OCI-LY1 (cell line): ENCODE measurements around the gene ERAP2.

ENCODE experiments used
- H2AFZ ChIP-seq: fragments of 200-600 bp; sonication (generic), shearing (Covaris generic); 2 replicates; pipeline ENCODE4 v1.6.0; 2014; ENCODE audit warnings: antibody characterized with exemption, mild to moderate bottlenecking, low read length
- H3F3A ChIP-seq: fragments of 200-600 bp; sonication (generic), shearing (Covaris generic); 2 replicates; pipeline ENCODE4 v1.6.0; 2014; ENCODE audit warnings: mild to moderate bottlenecking, antibody characterized with exemption, low read length, moderate library complexity; ENCODE audit not compliant: insufficient read depth
- H3K27ac ChIP-seq: fragments of 200-600 bp; sonication (generic); 2 replicates; pipeline ENCODE4 v1.5.1; 2014; ENCODE audit warnings: low read length, mixed run types, mild to moderate bottlenecking, low read depth; ENCODE audit not compliant: poor library complexity, severe bottlenecking
- H3K27me3 ChIP-seq: fragments of 200-600 bp; sonication (generic); 2 replicates; pipeline ENCODE4 v1.6.0; 2014; ENCODE audit warnings: antibody characterized with exemption, mild to moderate bottlenecking, low read length, moderate library complexity; ENCODE audit not compliant: insufficient read depth
- H3K36me3 ChIP-seq: fragments of 200-600 bp; sonication (generic); 2 replicates; pipeline ENCODE4 v1.6.1; 2014; ENCODE audit warnings: mild to moderate bottlenecking, antibody characterized with exemption, low read length, moderate library complexity, mixed read lengths; ENCODE audit not compliant: insufficient read depth
- H3K4me1 ChIP-seq: fragments of 200-600 bp; sonication (generic); 2 replicates; pipeline ENCODE4 v1.5.1; 2014; ENCODE audit warnings: mild to moderate bottlenecking, low read length, moderate library complexity; ENCODE audit not compliant: insufficient read depth, severe bottlenecking
- H3K4me2 ChIP-seq: fragments of 200-600 bp; sonication (generic), shearing (Covaris generic); 2 replicates; pipeline ENCODE4 v1.6.1; 2014; ENCODE audit warnings: low read length
- H3K4me3 ChIP-seq: fragments of 200-600 bp; sonication (generic); 2 replicates; pipeline ENCODE4 v1.5.1; 2014; ENCODE audit warnings: low read length, low read depth, mild to moderate bottlenecking, mixed read lengths; ENCODE audit not compliant: poor library complexity, severe bottlenecking
- H3K79me2 ChIP-seq: fragments of 200-600 bp; shearing (Covaris generic); 2 replicates; pipeline ENCODE4 v1.6.1; 2016; ENCODE audit warnings: mixed run types, low read length, mixed read lengths; ENCODE audit not compliant: insufficient read depth
- H3K9ac ChIP-seq: fragments of 200-600 bp; sonication (generic), shearing (Covaris generic); 2 replicates; pipeline ENCODE4 v1.6.1; 2014; ENCODE audit warnings: mild to moderate bottlenecking, low read length, mixed read lengths
- H3K9me2 ChIP-seq: fragments of 200-600 bp; sonication (generic), shearing (Covaris generic); 2 replicates; pipeline ENCODE4 v1.6.1; 2014; ENCODE audit warnings: low read depth, mild to moderate bottlenecking, low read length, mixed read lengths
- H3K9me3 ChIP-seq: fragments of 200-600 bp; shearing (Covaris generic); 2 replicates; pipeline ENCODE4 v1.6.1; 2014; ENCODE audit warnings: low read length, mixed read lengths
- H4K20me1 ChIP-seq: fragments of 200-600 bp; sonication (generic), shearing (Covaris generic); 2 replicates; pipeline ENCODE4 v1.6.0; 2016; ENCODE audit warnings: mild to moderate bottlenecking, low read length; ENCODE audit not compliant: insufficient read depth
- CTCF ChIP-seq: fragments of 200-600 bp; sonication (generic), shearing (Covaris generic); IDR thresholded peaks from 2 replicates; pipeline ENCODE4 v1.5.1; 2017; ENCODE audit warnings: mild to moderate bottlenecking, antibody characterized with exemption, low read length, moderate library complexity, mixed read lengths
- EZH2 ChIP-seq: fragments of 200-600 bp; sonication (generic), shearing (Covaris generic); IDR thresholded peaks from 2 replicates; pipeline ENCODE4 v1.8.0; 2017; ENCODE audit warnings: borderline replicate concordance, mixed run types, mild to moderate bottlenecking, antibody characterized with exemption, low read length, moderate library complexity, mixed read lengths

Gene ERAP2

GRCh38 chr5:96861076-96861475, 15.2 kb upstream of the ERAP2 start:
- Histone ChIP-seq H3K79me2 (no peaks in the 10 kb centered on the region), H3K9ac (no peak overlapping the region; the same call in 1 of the 2 replicates), H2AFZ (no peak overlapping the region), H3K9me3 (no peaks in the 10 kb centered on the region), H3K4me1 (peaks cover 11% of the 10 kb centered on the region), H3K9me2 (no peaks in the 10 kb centered on the region), H3K27ac (peak overlapping the region; percentile 10), H3K4me2 (peak overlapping the region; percentile 20; the same call in 1 of the 2 replicates), H3K36me3 (no peaks in the 10 kb centered on the region), H3K4me3 (no peak overlapping the region), H3F3A (no peaks in the 10 kb centered on the region), H3K27me3 (no peaks in the 10 kb centered on the region), H4K20me1 (no peaks in the 10 kb centered on the region)
- no peak for TF ChIP-seq CTCF
- no peak for TF ChIP-seq EZH2

- Histone ChIP-seq H2AFZ (no peak overlapping the region), H3K9me2 (no peaks in the 10 kb centered on the region), H3K36me3 (no peaks in the 10 kb centered on the region), H3K27ac (no peak overlapping the region), H3K4me3 (no peak overlapping the region), H3K79me2 (no peaks in the 10 kb centered on the region), H4K20me1 (no peaks in the 10 kb centered on the region), H3F3A (no peaks in the 10 kb centered on the region), H3K4me1 (peaks cover 11% of the 10 kb centered on the region), H3K27me3 (no peaks in the 10 kb centered on the region), H3K9ac (no peak overlapping the region), H3K9me3 (no peaks in the 10 kb centered on the region), H3K4me2 (no peak overlapping the region)
- no peak for TF ChIP-seq EZH2
- no peak for TF ChIP-seq CTCF
These were observed 13.2 kb upstream of the ERAP2 start for GRCh38 chr5:96863114-96863513.

- no peak overlapping the region for H3K27ac ChIP-seq
- TF ChIP-seq EZH2, result no peak
- no peak for TF ChIP-seq CTCF
- H3K79me2 ChIP-seq, result no peaks in the 10 kb centered on the region
- no peak overlapping the region for H2AFZ ChIP-seq
- no peaks in the 10 kb centered on the region for H3K9me2 ChIP-seq
- H3K4me2 ChIP-seq, result no peak overlapping the region
- H3K9ac ChIP-seq, result no peak overlapping the region
- no peaks in the 10 kb centered on the region for H4K20me1 ChIP-seq
- H3K9me3 ChIP-seq, result no peaks in the 10 kb centered on the region
- no peaks in the 10 kb centered on the region for H3K27me3 ChIP-seq
- H3F3A ChIP-seq, result no peaks in the 10 kb centered on the region
- H3K4me3 ChIP-seq, result no peak overlapping the region
- H3K36me3 ChIP-seq, result no peaks in the 10 kb centered on the region
- H3K4me1 ChIP-seq, result peaks cover 17% of the 10 kb centered on the region
These were observed 12.2 kb upstream of the ERAP2 start for GRCh38 chr5:96863949-96864584.
